Activated CD8-positive, alpha-beta memory T cell treated with anti-CD3 and anti-CD28 coated beads, Interleukin-2, amount 50 U/mL, for 1 hour (primary cell): ENCODE measurements around the gene PRSS57.
"Not testable (repeated sequence)": the region's sequence is repeated elsewhere in the genome, so short reads cannot be mapped to it uniquely, and the experiment has no call there.

ENCODE experiments used
- DNase-seq: peaks from one replicate; pipeline ENCODE4 v3.0.0-alpha.2; 2020; ENCODE audit errors: extremely low read depth

Gene PRSS57

GRCh38 chr19:723247-723646 lies 28.0 kb upstream of the PRSS57 start:
- no peak for DNase-seq

GRCh38 chr19:722553-723101 lies 27.4 kb upstream of the PRSS57 start:
- DNase-seq: no peak

GRCh38 chr19:720345-721160 lies 25.3 kb upstream of the PRSS57 start:
- DNase-seq: no peak

- DNase-seq: no peak
Observed at GRCh38 chr19:719636-720344, 24.5 kb upstream of the PRSS57 start.

- no peak for DNase-seq
Observed at GRCh38 chr19:718991-719512, 23.8 kb upstream of the PRSS57 start.

GRCh38 chr19:718251-718951 lies 23.1 kb upstream of the PRSS57 start:
- no peak for DNase-seq

- no peak for DNase-seq
Observed at GRCh38 chr19:715347-715746, 20.1 kb upstream of the PRSS57 start.

GRCh38 chr19:711254-711653 lies 16.0 kb upstream of the PRSS57 start:
- DNase-seq: no peak

GRCh38 chr19:710767-711166 lies 15.5 kb upstream of the PRSS57 start:
- DNase-seq: no peak

- no peak for DNase-seq
Observed at GRCh38 chr19:709965-710571, 14.8 kb upstream of the PRSS57 start.

GRCh38 chr19:709196-709964 lies 14.1 kb upstream of the PRSS57 start:
- no peak for DNase-seq

- no peak for DNase-seq
Observed at GRCh38 chr19:708154-709143, 13.2 kb upstream of the PRSS57 start, which contains the start of gene PALM. Gene PALM (plus strand): TSS chr19:708935. CDS start chr19:709147, 212 bp downstream.

- no peak for DNase-seq
Observed at GRCh38 chr19:704447-704741, 9.1 kb upstream of the PRSS57 start.

- DNase-seq: no peak
Observed at GRCh38 chr19:703651-704446, 8.6 kb upstream of the PRSS57 start.

- no peak for DNase-seq
Observed at GRCh38 chr19:703329-703650, 8.0 kb upstream of the PRSS57 start.

- not testable (repeated sequence) for DNase-seq
Observed at GRCh38 chr19:702847-703246, 7.6 kb upstream of the PRSS57 start.

- not testable (repeated sequence) for DNase-seq
Observed at GRCh38 chr19:699885-700284, 4.6 kb upstream of the PRSS57 start.

GRCh38 chr19:698529-698928 lies 3.3 kb upstream of the PRSS57 start:
- DNase-seq: not testable (repeated sequence)
